ENCODE results near the gene CAPN12. TPM values are rescaled to one million over a fixed set of nuclear protein-coding genes. Genes with fewer than 3 reads are reported as not detected.

CAPN12 gene
- total and polyA plus RNA-seq, 2 of the 8 experiments (the other 6 are each of a cell fraction or from before 2014, with no cell fraction given): 8.8 to 20.0 TPM

- TF ChIP-seq CTBP2 (IDR thresholded peaks at IDR 0.05; ENCODE audit: borderline replicate concordance, insufficient read depth, insufficient read length, low read length) (no peak), RFX5 (IDR thresholded peaks at IDR 0.05; ENCODE audit: borderline replicate concordance, low read depth, low read length) (no peak), CHD7 (IDR thresholded peaks at IDR 0.05; ENCODE audit: insufficient replicate concordance, low read length) (no peak), ATF2 (IDR thresholded peaks at IDR 0.05; ENCODE audit: low read length) (no peak), E2F6 (IDR thresholded peaks at IDR 0.05) (no peak), HDAC2 (IDR thresholded peaks at IDR 0.05; ENCODE audit: borderline replicate concordance in 1 of 2, low read depth in 2 of 2, low read length in 2 of 2) (no peak)
Observed at GRCh38 chr19:38744874-38745273, 600 bp upstream of the CAPN12 start (continued).
